ENCODE data around the gene SAMHD1. TPM values are rescaled to one million over a fixed set of nuclear protein-coding genes. Genes with fewer than 3 reads are reported as not detected.

SAMHD1 gene
- total and polyA plus RNA-seq, 9 of the 15 experiments (the other 6 are each of a cell fraction or from before 2014, with no cell fraction given): 6.8 to 20.4 (median 14.8) TPM

- no peak for TF ChIP-seq STAT6 (CRISPR knock-in tag; IDR thresholded peaks at IDR 0.05)
- TF ChIP-seq YBX1 (IDR thresholded peaks at IDR 0.05): no peak
- TF ChIP-seq ZNF232 (CRISPR knock-in tag; IDR thresholded peaks at IDR 0.05): no peak
- TF ChIP-seq ZBTB9 (CRISPR knock-in tag; IDR thresholded peaks at IDR 0.05): 0 out of 2 replicates have a peak, but pooled peaks have one; percentile 21
- no peak for TF ChIP-seq ZNF77 (CRISPR knock-in tag; IDR thresholded peaks at IDR 0.05)
- TF ChIP-seq RBM34 (IDR thresholded peaks at IDR 0.05; ENCODE audit: borderline replicate concordance, insufficient read depth, low read length): no peak
- no peak for TF ChIP-seq ZNF592 (IDR thresholded peaks at IDR 0.05)
- TF ChIP-seq PHF8 (IDR thresholded peaks at IDR 0.05; ENCODE audit: borderline replicate concordance, low read length): no peak
- TF ChIP-seq RBM14 (IDR thresholded peaks at IDR 0.05; ENCODE audit: borderline replicate concordance, insufficient read depth, low read depth, low read length): no peak
- no peak for TF ChIP-seq RNF2 (IDR thresholded peaks at IDR 0.05)
- no peak for TF ChIP-seq PATZ1 (CRISPR knock-in tag; IDR thresholded peaks at IDR 0.05; ENCODE audit: borderline replicate concordance)
- 0 out of 2 replicates have a peak, but pooled peaks have one; percentile 8 for TF ChIP-seq TEAD4 (IDR thresholded peaks at IDR 0.05; ENCODE audit: low read length)
- no peak for TF ChIP-seq TEAD4 (CRISPR knock-in tag; IDR thresholded peaks at IDR 0.05; ENCODE audit: borderline replicate concordance)
- TF ChIP-seq SMAD2 (IDR thresholded peaks at IDR 0.05; ENCODE audit: low read depth, low read length): no peak
- TF ChIP-seq ZNF316 (IDR thresholded peaks at IDR 0.05): no peak
- TF ChIP-seq TBL1XR1 (IDR thresholded peaks at IDR 0.05; ENCODE audit: low read length in 2 of 2): 0 out of 4 replicates have a peak, but pooled peaks of 1 of the 2 experiments have one; percentile 33
- TF ChIP-seq DDX20 (tag; IDR thresholded peaks at IDR 0.05; ENCODE audit: low read depth): no peak
- TF ChIP-seq SPI1 (IDR thresholded peaks at IDR 0.05; ENCODE audit: borderline replicate concordance, low read depth, low read length): peak; percentile 37; the same call in 1 of the 2 replicates
Measured at GRCh38 chr20:36873498-36874189, 77.9 kb downstream of the SAMHD1 start (continued).

Data from K562 (cell line).